H1 (cell line): Measurements from ENCODE around the gene YIPF5. TPM values are rescaled to one million over a fixed set of nuclear protein-coding genes. Genes with fewer than 3 reads are reported as not detected.

Experiments used
- RFX5 ChIP-seq: IDR thresholded peaks from 2 replicates; pipeline ENCODE4 v1.6.1; 2011; ENCODE audit warnings: low read depth, low read length, improper control_type of control experiment, borderline replicate concordance
- polyA plus RNA-seq, 7 experiments: library from polyadenylated mRNA; depleted of rRNA in 3 of 7; stranded (reverse) in 5 of 7; unstranded in 2 of 7; fragments of >200 nt in 5 of 7; fragments of 200-250 nt in 2 of 7; gene quantifications; 1 replicate in 5 of 7; 2 replicates in 1 of 7; 4 replicates in 1 of 7; pipeline versions ENCODE4 v1.2.1 to v1.2.3, GENCODE V29; 2011 to 2013; ENCODE audit warnings: missing spikeins in 2 of 7, mixed read lengths in 2 of 7
- total RNA-seq: library from RNA; stranded (reverse); fragmentation: NEBNext Ultra II Directional; extraction: Animal tissue kit (Norgen Biotek cat#: 25700); gene quantifications from 2 replicates; pipeline ENCODE4 v1.2.1, GENCODE V29; 2021

The YIPF5 gene
- total and polyA plus RNA-seq, 2 of the 8 experiments (the other 6 are each of a cell fraction or from before 2014, with no cell fraction given), result 27.6 to 33.6 TPM

DNA sequence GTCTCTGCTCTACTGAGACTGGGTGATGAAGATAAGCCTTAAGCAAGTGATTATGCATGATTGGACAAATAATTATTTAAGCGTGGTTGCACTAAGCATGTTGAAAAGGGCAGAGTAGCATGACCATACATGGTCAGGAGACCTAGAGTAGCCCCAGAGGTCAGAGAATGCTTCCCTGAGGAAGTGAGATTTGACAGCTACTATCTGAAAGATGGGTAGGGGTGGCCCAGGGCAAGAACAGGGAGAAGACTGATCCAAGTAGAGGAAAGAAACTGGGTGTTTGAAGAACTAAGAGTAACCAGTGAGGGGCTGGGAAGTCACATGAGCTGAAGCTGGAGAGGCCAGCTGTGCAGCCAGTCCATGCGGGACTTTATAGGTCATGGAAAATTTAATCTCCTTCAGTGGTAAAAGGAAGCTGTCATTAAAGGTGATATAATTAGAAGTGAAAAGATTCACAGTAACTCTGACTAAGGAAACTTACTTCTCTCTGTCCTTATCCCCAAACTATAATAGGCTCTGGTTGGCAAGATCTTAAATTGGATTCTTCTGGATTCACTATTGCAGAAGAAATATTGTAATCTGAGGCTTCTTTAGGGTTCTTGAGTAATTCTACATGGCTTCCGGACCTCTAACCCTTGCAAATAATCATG is 35.2 kb downstream of the YIPF5 start (continued):
- no peak for TF ChIP-seq RFX5
